Measurements from ENCODE around the gene TNFRSF4. TPM values are rescaled to one million over a fixed set of nuclear protein-coding genes. Genes with fewer than 3 reads are reported as not detected.
A peak's percentile ranks its signal among the peaks of the same experiment; 100 is the strongest.

The TNFRSF4 gene
- total and polyA plus RNA-seq, 2 donors (not counting 1 experiment from before 2014, with no cell fraction given), result 0.63 to 1.8 TPM

DNA sequence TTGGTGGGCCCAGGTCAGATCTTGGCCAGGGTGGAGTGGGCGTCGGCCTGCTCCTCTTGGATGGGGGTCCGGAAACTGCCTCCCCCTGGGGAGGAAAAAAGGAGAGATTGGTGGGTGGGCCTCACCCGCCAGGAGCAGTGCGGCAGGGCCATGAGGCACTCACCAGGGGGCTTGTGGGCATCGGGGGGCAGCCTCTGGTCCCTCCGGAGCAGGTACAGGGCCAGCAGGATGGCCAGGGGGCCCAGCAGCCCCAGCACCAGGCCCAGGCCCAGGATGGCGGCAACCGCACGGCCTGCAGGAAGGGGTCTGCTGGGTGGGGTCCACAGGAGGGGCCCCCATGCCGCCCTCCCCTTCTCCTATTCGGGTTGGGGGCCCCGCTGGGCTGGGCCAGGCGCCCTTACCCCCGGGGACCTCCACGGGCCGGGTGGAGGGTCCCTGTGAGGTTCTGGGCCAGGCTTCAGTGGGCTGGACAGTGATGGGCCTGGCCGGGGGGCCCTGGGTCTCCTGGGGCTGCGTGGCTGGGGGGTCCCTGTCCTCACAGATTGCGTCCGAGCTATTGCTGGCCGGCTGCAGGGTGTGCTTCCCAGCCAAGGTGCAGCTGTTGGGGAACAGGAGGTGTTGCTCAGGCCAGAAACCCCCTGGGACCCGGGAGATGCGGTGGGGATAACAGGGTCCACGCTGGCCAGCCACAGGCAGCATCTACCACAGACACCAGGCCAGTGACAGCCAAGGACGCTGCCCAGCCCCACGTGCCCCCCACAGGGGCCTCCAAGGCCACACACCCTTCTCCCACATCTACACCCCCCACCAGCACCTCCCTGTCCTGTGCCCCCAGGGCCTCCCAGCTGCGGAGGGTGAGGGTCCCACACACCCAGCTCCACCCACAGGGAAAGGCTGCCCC is 2.2 kb downstream of the TNFRSF4 start:
- intact Hi-C loops (cut with micrococcal nuclease), result no loop called here
- no peak overlapping the region for H3K9ac ChIP-seq (ENCODE audit: low read length)
- H3K27ac ChIP-seq (ENCODE audit: low read length in 2 of 2), result no peak overlapping the region
- no peaks in the 10 kb centered on the region for H3K79me2 ChIP-seq (ENCODE audit: control insufficient read depth, insufficient read depth, low read length)
- POLR2A ChIA-PET, result interaction anchor here (0.7 kb wide), 1 partner anchor 96 kb away, joined by 3 read pairs; the partner anchor contains the start of gene C1orf159
- H3K36me3 ChIP-seq (replicated peaks in 1 of 2; ENCODE audit: control extremely low read depth in 1 of 2, control insufficient read depth in 1 of 2, extremely low read depth in 1 of 2, insufficient read depth in 2 of 2, low read length in 1 of 2), result peaks cover 0 to 4% of the 10 kb centered on the region in 2 experiments
- CTCF ChIA-PET, result interaction anchor here (1.1 to 1.2 kb wide), 2 partner anchors 39 to 89 kb away, joined by 3 read pairs; no protein-coding TSS in a partner anchor
- ATAC-seq (ENCODE audit: low read depth), result no peak
- no peaks in the 10 kb centered on the region for H3K9me3 Mint-ChIP-seq (ENCODE audit: insufficient read depth)
- H2AFZ ChIP-seq (ENCODE audit: insufficient read depth, low read depth, low read length, poor library complexity, severe bottlenecking), result no peak overlapping the region
- H4K20me1 ChIP-seq (ENCODE audit: control insufficient read depth, insufficient read depth, low read length, poor library complexity, severe bottlenecking), result peaks cover 13% of the 10 kb centered on the region
- H3K27me3 ChIP-seq (replicated peaks in 1 of 4; ENCODE audit: control extremely low read depth in 1 of 4, control insufficient read depth in 3 of 4, insufficient read depth in 4 of 4, low read length in 3 of 4), result peaks cover 0 to 40% (median 14%) of the 10 kb centered on the region in 4 experiments
- H3K4me1 Mint-ChIP-seq, result peaks cover 42% of the 10 kb centered on the region
- no peak overlapping the region for H3K27ac Mint-ChIP-seq
- no peak for DNase-seq
- H3K4me1 ChIP-seq (ENCODE audit: control insufficient read depth in 2 of 2, insufficient read depth in 2 of 2, low read length in 2 of 2), result peaks cover 62 to 73% of the 10 kb centered on the region in 2 donors
- no peak overlapping the region for H3K4me3 ChIP-seq (ENCODE audit: control extremely low read depth in 1 of 5, extremely low read depth in 1 of 5, insufficient read depth in 1 of 5, low read depth in 2 of 5, low read length in 4 of 5)
- peaks cover 9% of the 10 kb centered on the region for H3K27me3 Mint-ChIP-seq
- 83% methylated on average over 25 of the region's 28 CpGs for WGBS (ENCODE audit: insufficient coverage)
- peak overlapping the region; percentile 42 for H3K4me2 ChIP-seq (replicated peaks; ENCODE audit: low read depth, low read length, poor library complexity, severe bottlenecking)
- peaks cover 0 to 18% (median 0%) of the 10 kb centered on the region in 3 donors for H3K9me3 ChIP-seq (ENCODE audit: control extremely low read depth in 1 of 3, control insufficient read depth in 2 of 3, insufficient read depth in 1 of 3, low read length in 2 of 3)
- H3K4me3 Mint-ChIP-seq, result peak overlapping the region; percentile 34
- TF ChIP-seq, protein P1, sequence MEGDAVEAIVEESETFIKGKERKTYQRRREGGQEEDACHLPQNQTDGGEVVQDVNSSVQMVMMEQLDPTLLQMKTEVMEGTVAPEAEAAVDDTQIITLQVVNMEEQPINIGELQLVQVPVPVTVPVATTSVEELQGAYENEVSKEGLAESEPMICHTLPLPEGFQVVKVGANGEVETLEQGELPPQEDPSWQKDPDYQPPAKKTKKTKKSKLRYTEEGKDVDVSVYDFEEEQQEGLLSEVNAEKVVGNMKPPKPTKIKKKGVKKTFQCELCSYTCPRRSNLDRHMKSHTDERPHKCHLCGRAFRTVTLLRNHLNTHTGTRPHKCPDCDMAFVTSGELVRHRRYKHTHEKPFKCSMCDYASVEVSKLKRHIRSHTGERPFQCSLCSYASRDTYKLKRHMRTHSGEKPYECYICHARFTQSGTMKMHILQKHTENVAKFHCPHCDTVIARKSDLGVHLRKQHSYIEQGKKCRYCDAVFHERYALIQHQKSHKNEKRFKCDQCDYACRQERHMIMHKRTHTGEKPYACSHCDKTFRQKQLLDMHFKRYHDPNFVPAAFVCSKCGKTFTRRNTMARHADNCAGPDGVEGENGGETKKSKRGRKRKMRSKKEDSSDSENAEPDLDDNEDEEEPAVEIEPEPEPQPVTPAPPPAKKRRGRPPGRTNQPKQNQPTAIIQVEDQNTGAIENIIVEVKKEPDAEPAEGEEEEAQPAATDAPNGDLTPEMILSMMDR (IDR thresholded peaks at IDR 0.05), result no peak
- no peak for TF ChIP-seq EZH2 (IDR thresholded peaks at IDR 0.05; ENCODE audit: borderline replicate concordance, insufficient read depth, low read depth, low read length, poor library complexity, severe bottlenecking)
